K562 (cell line): Measurements from ENCODE around the gene PLAAT3. TPM values are rescaled to one million over a fixed set of nuclear protein-coding genes. Genes with fewer than 3 reads are reported as not detected.

ENCODE experiments used
- AFF1 ChIP-seq, 2 experiments: fragments of 450-650 bp; IDR thresholded peaks; 2 replicates each; pipeline ENCODE4 v1.6.1; 2018; ENCODE audit warnings: mild to moderate bottlenecking in 2 of 2, low read depth in 1 of 2; ENCODE audit not compliant: partially characterized antibody in 2 of 2
- CLOCK ChIP-seq: fragments of 250-450 bp; sonication (Bioruptor Pico); IDR thresholded peaks from 2 replicates; pipeline ENCODE4 v1.4.0; 2020; ENCODE audit warnings: mild to moderate bottlenecking, moderate library complexity, borderline replicate concordance
- E2F6 ChIP-seq, 2 experiments: IDR thresholded peaks; 2 replicates each; pipeline ENCODE4 v1.6.1; 2011; ENCODE audit warnings: borderline replicate concordance in 1 of 2, control low read depth in 1 of 2, low read depth in 1 of 2, low read length in 1 of 2, mild to moderate bottlenecking in 1 of 2, mixed read lengths in 1 of 2, moderate library complexity in 1 of 2; ENCODE audit not compliant: insufficient read depth in 1 of 2, insufficient read length in 1 of 2, poor library complexity in 1 of 2, severe bottlenecking in 1 of 2; ENCODE audit errors: extremely low read depth in 1 of 2
- MYBL2 ChIP-seq, 2 experiments: fragments of 450-650 bp in 1 of 2; sonication (generic) in 1 of 2; formaldehyde crosslinking in 1 of 2; IDR thresholded peaks; 2 replicates each; pipeline versions ENCODE4 v1.6.1 to v1.8.1; 2017 to 2022; ENCODE audit warnings: borderline replicate concordance in 1 of 2, inconsistent platforms in 1 of 2, low read depth in 1 of 2, mild to moderate bottlenecking in 1 of 2, missing genetic modification reagents in 1 of 2, moderate library complexity in 1 of 2
- NFE2 ChIP-seq: IDR thresholded peaks from 2 replicates; pipeline ENCODE4 v1.6.1; 2014; ENCODE audit warnings: antibody characterized with exemption, low read depth
- NR2C1 ChIP-seq, 2 experiments: fragments of 450-650 bp; IDR thresholded peaks; 2 replicates each; pipeline ENCODE4 v1.6.1; 2017; ENCODE audit warnings: mild to moderate bottlenecking in 2 of 2, antibody characterized with exemption in 1 of 2, inconsistent platforms in 1 of 2, missing compliant biosample characterization in 1 of 2, missing genetic modification characterization in 1 of 2
- RAD21 ChIP-seq, 2 experiments: fragments of 250-450 bp in 1 of 2; fragments of 450-650 bp in 1 of 2; sonication (Bioruptor Pico) in 1 of 2; formaldehyde crosslinking in 1 of 2; IDR thresholded peaks in 1 of 2; conservative IDR thresholded peaks in 1 of 2; 2 replicates each; pipeline versions ENCODE4 v1.4.0 to v1.8.0; 2020 to 2022; ENCODE audit warnings: mild to moderate bottlenecking in 2 of 2, moderate library complexity in 1 of 2
- RBBP5 ChIP-seq: fragments of 200-600 bp; sonication (generic); IDR thresholded peaks from 2 replicates; pipeline ENCODE4 v1.6.1; 2012; ENCODE audit warnings: borderline replicate concordance, mild to moderate bottlenecking, low read length, control low read depth, inconsistent platforms; ENCODE audit not compliant: insufficient read depth, poor library complexity, severe bottlenecking
- RBM39 ChIP-seq: fragments of 200-400 bp; formaldehyde crosslinking; optimal IDR thresholded peaks from 2 replicates; pipeline ENCODE3; 2018; ENCODE audit warnings: low read depth, low read length
- SFPQ ChIP-seq: fragments of 200-400 bp; formaldehyde crosslinking; IDR thresholded peaks from 2 replicates; pipeline ENCODE4 v1.6.1; 2017; ENCODE audit warnings: mild to moderate bottlenecking, low read depth, low read length, moderate library complexity
- SRSF7 ChIP-seq: fragments of 200-400 bp; formaldehyde crosslinking; optimal IDR thresholded peaks from 2 replicates; pipeline ENCODE3; 2017; ENCODE audit warnings: mild to moderate bottlenecking, low read depth, low read length
- THAP7 ChIP-seq: fragments of 250-450 bp; sonication (Bioruptor Pico); IDR thresholded peaks from 2 replicates; pipeline ENCODE4 v1.5.0; 2021
- ZNF217 ChIP-seq: sonication (generic); formaldehyde crosslinking; IDR thresholded peaks from 2 replicates; pipeline ENCODE4 v1.8.0; 2022; ENCODE audit warnings: mild to moderate bottlenecking, missing genetic modification reagents
- ZNF583 ChIP-seq: fragments of 250-450 bp; sonication (Bioruptor Pico); IDR thresholded peaks from 2 replicates; pipeline ENCODE4 v1.4.0; 2020
- polyA plus RNA-seq, 8 experiments: library from polyadenylated mRNA; depleted of rRNA in 4 of 8; stranded (reverse) in 5 of 8; unstranded in 3 of 8; fragments of >200 nt; fragmentation: Nextera tagmentation in 2 of 8; fragmentation: Illumina TruSeq in 1 of 8; extraction: Ambion mirVana in 2 of 8; extraction: Trizol in 1 of 8; gene quantifications; 2 replicates each; pipeline versions ENCODE4 v1.2.1 to v1.2.3, GENCODE V29; 2011 to 2014; ENCODE audit warnings: inconsistent platforms in 1 of 8, missing spikeins in 1 of 8
- total RNA-seq, 7 experiments: library from RNA; depleted of rRNA in 6 of 7; stranded (reverse); fragments of >200 nt in 6 of 7; fragmentation: Illumina TruSeq in 2 of 7; extraction: Trizol in 2 of 7; gene quantifications; 2 replicates each; pipeline versions ENCODE4 v1.2.1 to v1.2.3, GENCODE V29; 2011 to 2021; ENCODE audit warnings: low replicate concordance in 1 of 7

PLAAT3 gene
- total and polyA plus RNA-seq, 9 of the 15 experiments (the other 6 are each of a cell fraction or from before 2014, with no cell fraction given), result 0.80 to 2.7 (median 1.4) TPM

- peak; percentile 27; the same call in 1 of the 2 replicates for TF ChIP-seq MYBL2 (IDR thresholded peaks at IDR 0.05; ENCODE audit: low read depth)
- no peak for TF ChIP-seq MYBL2 (CRISPR knock-in tag; IDR thresholded peaks at IDR 0.05; ENCODE audit: borderline replicate concordance)
- no peak for TF ChIP-seq AFF1 (IDR thresholded peaks at IDR 0.05; ENCODE audit: low read depth in 1 of 2, partially characterized antibody in 2 of 2)
- peak in 1 of 2 experiments; percentile 50; a peak in 3 of 4 replicates for TF ChIP-seq RAD21 (CRISPR knock-in tag; conservative IDR thresholded peaks at IDR 0.05 in 1 of 2, IDR thresholded peaks at IDR 0.05 in 1 of 2)
- TF ChIP-seq NR2C1 (IDR thresholded peaks at IDR 0.05), result no peak
- TF ChIP-seq NR2C1 (tag; IDR thresholded peaks at IDR 0.05), result no peak
- TF ChIP-seq SFPQ, result no peak
- no peak for TF ChIP-seq CLOCK (CRISPR knock-in tag)
- no peak for TF ChIP-seq ZNF583
- no peak for TF ChIP-seq E2F6 (IDR thresholded peaks at IDR 0.05; ENCODE audit: borderline replicate concordance in 1 of 2, extremely low read depth in 1 of 2, insufficient read depth in 1 of 2, insufficient read length in 1 of 2, low read depth in 1 of 2, low read length in 1 of 2, poor library complexity in 1 of 2, severe bottlenecking in 1 of 2)
- no peak for TF ChIP-seq NFE2
- TF ChIP-seq ZNF217, result no peak
- TF ChIP-seq RBM39, result no peak
- TF ChIP-seq THAP7, result no peak
- no peak for TF ChIP-seq RBBP5
- TF ChIP-seq SRSF7, result no peak
These were observed 25.1 kb upstream of the PLAAT3 start (continued) for GRCh38 chr11:63639199-63639832.
